HEK293 (cell line): Measurements from ENCODE around the gene TUBA8.
A peak's percentile ranks its signal among the peaks of the same experiment; 100 is the strongest.

Source experiments
- AEBP2 ChIP-seq: fragments of 450-650 bp; formaldehyde crosslinking; IDR thresholded peaks from 2 replicates; pipeline ENCODE4 v1.5.1; 2016; ENCODE audit warnings: missing biosample characterization, missing genetic modification characterization, borderline replicate concordance
- BCL11B ChIP-seq: fragments of 450-650 bp; formaldehyde crosslinking; IDR thresholded peaks from 2 replicates; pipeline ENCODE4 v1.5.1; 2016; ENCODE audit warnings: low read depth, missing biosample characterization, missing genetic modification characterization
- KLF8 ChIP-seq: fragments of 450-650 bp; formaldehyde crosslinking; IDR thresholded peaks from 2 replicates; pipeline ENCODE4 v1.5.1; 2016; ENCODE audit warnings: missing biosample characterization, missing genetic modification characterization
- PRDM2 ChIP-seq: fragments of 450-650 bp; formaldehyde crosslinking; IDR thresholded peaks from 2 replicates; pipeline ENCODE4 v1.5.1; 2016; ENCODE audit warnings: missing biosample characterization, missing genetic modification characterization, borderline replicate concordance
- PRDM4 ChIP-seq: fragments of 450-650 bp; formaldehyde crosslinking; IDR thresholded peaks from 2 replicates; pipeline ENCODE4 v1.5.1; 2017; ENCODE audit warnings: missing biosample characterization, missing genetic modification characterization
- PRDM6 ChIP-seq: fragments of 450-650 bp; formaldehyde crosslinking; IDR thresholded peaks from 2 replicates; pipeline ENCODE4 v1.5.1; 2017; ENCODE audit warnings: missing biosample characterization, missing genetic modification characterization
- RBAK ChIP-seq: fragments of 450-650 bp; formaldehyde crosslinking; IDR thresholded peaks from 2 replicates; pipeline ENCODE4 v1.5.1; 2016; ENCODE audit warnings: missing biosample characterization, missing genetic modification characterization
- TSHZ1 ChIP-seq: fragments of 450-650 bp; formaldehyde crosslinking; IDR thresholded peaks from 2 replicates; pipeline ENCODE4 v1.5.1; 2016; ENCODE audit warnings: missing biosample characterization, missing genetic modification characterization, borderline replicate concordance
- ZNF133 ChIP-seq: fragments of 450-650 bp; formaldehyde crosslinking; IDR thresholded peaks from 2 replicates; pipeline ENCODE4 v1.5.1; 2016; ENCODE audit warnings: missing biosample characterization, missing genetic modification characterization
- ZNF148 ChIP-seq: fragments of 450-650 bp; formaldehyde crosslinking; IDR thresholded peaks from 2 replicates; pipeline ENCODE4 v1.5.0; 2017; ENCODE audit warnings: missing biosample characterization, missing genetic modification characterization, borderline replicate concordance
- ZNF19 ChIP-seq: fragments of 450-650 bp; formaldehyde crosslinking; IDR thresholded peaks from 2 replicates; pipeline ENCODE4; 2016; ENCODE audit warnings: missing biosample characterization, missing genetic modification characterization, low read depth
- ZNF221 ChIP-seq: fragments of 450-650 bp; formaldehyde crosslinking; IDR thresholded peaks from 2 replicates; pipeline ENCODE4 v1.5.1; 2017; ENCODE audit warnings: missing biosample characterization, missing genetic modification characterization, borderline replicate concordance
- ZNF274 ChIP-seq, 2 experiments: fragments of 200-500 bp in 1 of 2; fragments of 450-650 bp in 1 of 2; sonication (Bioruptor generic) in 1 of 2; formaldehyde crosslinking in 1 of 2; IDR thresholded peaks; 2 replicates each; pipeline versions ENCODE4 v1.5.1 to v1.6.1; 2014 to 2016; ENCODE audit warnings: borderline replicate concordance in 1 of 2, inconsistent platforms in 1 of 2, low read length in 1 of 2, missing biosample characterization in 1 of 2, missing genetic modification characterization in 1 of 2
- ZNF514 ChIP-seq: fragments of 450-650 bp; formaldehyde crosslinking; IDR thresholded peaks from 2 replicates; pipeline ENCODE4 v1.5.1; 2016; ENCODE audit warnings: missing biosample characterization, missing genetic modification characterization
- ZNF521 ChIP-seq: fragments of 450-650 bp; formaldehyde crosslinking; IDR thresholded peaks from 2 replicates; pipeline ENCODE4 v1.5.1; 2017; ENCODE audit warnings: missing biosample characterization, mild to moderate bottlenecking, missing genetic modification characterization
- ZNF558 ChIP-seq: fragments of 450-650 bp; formaldehyde crosslinking; IDR thresholded peaks from 2 replicates; pipeline ENCODE4 v1.5.1; 2016; ENCODE audit warnings: missing biosample characterization, missing genetic modification characterization
- ZNF560 ChIP-seq: fragments of 450-650 bp; formaldehyde crosslinking; IDR thresholded peaks from 2 replicates; pipeline ENCODE4 v1.5.1; 2017; ENCODE audit warnings: missing biosample characterization, missing genetic modification characterization, borderline replicate concordance
- ZNF571 ChIP-seq: fragments of 450-650 bp; formaldehyde crosslinking; IDR thresholded peaks from 2 replicates; pipeline ENCODE4 v1.5.0; 2017; ENCODE audit warnings: missing biosample characterization, missing genetic modification characterization
- ZNF658 ChIP-seq: fragments of 450-650 bp; formaldehyde crosslinking; IDR thresholded peaks from 2 replicates; pipeline ENCODE4; 2016; ENCODE audit warnings: missing biosample characterization, missing genetic modification characterization
- ZNF670 ChIP-seq: fragments of 450-650 bp; formaldehyde crosslinking; IDR thresholded peaks from 2 replicates; pipeline ENCODE4 v1.5.1; 2016; ENCODE audit warnings: missing biosample characterization, missing genetic modification characterization, low read depth
- ZNF785 ChIP-seq: fragments of 450-650 bp; formaldehyde crosslinking; IDR thresholded peaks from 2 replicates; pipeline ENCODE4 v1.5.1; 2016; ENCODE audit warnings: missing biosample characterization, missing genetic modification characterization

The TUBA8 gene

GRCh38 chr22:18077639-18078328, 32.8 kb upstream of the TUBA8 start, which contains the start of gene PEX26 (continued):
- TF ChIP-seq ZNF148 (tag by site-specific recombination) (no peak), ZNF521 (tag by site-specific recombination) (no peak), PRDM6 (tag by site-specific recombination) (no peak), ZNF133 (tag by site-specific recombination) (no peak), KLF8 (tag by site-specific recombination) (peak; percentile 86), ZNF670 (tag by site-specific recombination) (no peak), PRDM4 (tag by site-specific recombination) (no peak), TSHZ1 (tag by site-specific recombination) (no peak), ZNF19 (no peak), ZNF658 (no peak), ZNF785 (no peak), PRDM2 (no peak), ZNF514 (tag by site-specific recombination) (no peak), ZNF560 (tag by site-specific recombination) (no peak), BCL11B (tag by site-specific recombination) (no peak), AEBP2 (tag by site-specific recombination) (no peak), ZNF221 (no peak), ZNF274 (IDR thresholded peaks at IDR 0.05; ENCODE audit: low read length) (no peak), ZNF274 (tag by site-specific recombination; IDR thresholded peaks at IDR 0.05; ENCODE audit: borderline replicate concordance) (no peak), RBAK (tag by site-specific recombination) (no peak), ZNF558 (tag by site-specific recombination) (no peak), ZNF571 (tag by site-specific recombination) (no peak)
